GM10266 (cell line): Measurements from ENCODE around the gene CFAP157.

Experiments used
- DNase-seq: peaks from one replicate; pipeline ENCODE4 v3.0.0; 2012; ENCODE audit errors: extremely low spot score
- CTCF ChIP-seq: IDR thresholded peaks from 2 replicates; pipeline ENCODE4 v1.5.1; 2012; ENCODE audit warnings: mild to moderate bottlenecking, low read depth; ENCODE audit not compliant: control insufficient read depth, insufficient read depth; ENCODE audit errors: missing control alignments

Gene CFAP157

DNA sequence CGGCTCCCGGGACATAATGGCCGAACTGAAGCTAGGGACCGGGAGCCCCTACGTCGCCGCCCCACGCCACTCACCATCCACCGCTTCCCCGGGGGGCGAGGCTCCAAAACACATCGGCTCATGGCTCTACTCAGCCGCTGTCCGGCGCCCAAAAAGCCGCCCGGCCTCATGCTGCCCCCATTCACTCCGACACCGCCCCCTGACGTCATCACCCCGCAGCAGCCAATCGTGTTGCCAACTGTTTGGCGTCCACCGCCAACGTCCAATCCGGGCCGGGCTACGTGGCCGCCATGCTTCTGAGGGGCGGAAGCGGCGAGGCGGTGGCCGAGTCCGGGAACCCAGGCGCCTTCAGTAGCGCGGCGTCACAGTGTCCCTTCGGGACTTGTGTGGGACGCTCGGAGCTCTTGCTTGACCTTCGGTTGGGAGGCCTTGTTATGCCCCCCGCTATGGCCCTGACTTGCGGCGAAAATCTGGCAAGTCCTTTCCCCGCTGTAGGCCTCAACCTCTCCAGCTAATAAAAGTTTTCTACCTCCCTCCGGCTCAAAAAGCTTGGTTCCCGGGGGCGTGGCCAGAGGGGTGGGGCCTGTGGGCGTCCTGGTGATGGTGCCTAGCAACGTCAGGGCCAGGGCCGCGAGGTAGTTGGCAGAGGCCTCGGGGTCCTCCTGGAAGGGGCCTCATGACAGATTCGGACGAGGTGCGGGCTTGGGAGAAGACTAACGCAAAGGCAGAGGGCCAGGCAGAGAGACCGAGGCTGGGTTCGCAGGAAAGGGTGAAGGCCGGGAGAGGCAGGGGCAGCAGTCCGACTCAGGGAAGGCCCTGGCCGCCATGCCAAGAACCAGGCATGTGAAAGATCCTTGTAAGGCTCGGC is 8.9 kb downstream of the CFAP157 start, which contains the start of the genes PTRH1 and TTC16:
Gene PTRH1, minus strand, starts transcription at position 194 of the 868 bp plus-strand sequence. Its CDS starts 24 bp downstream, at position 170.
Gene TTC16, plus strand, starts transcription at position 610 of the 868 bp plus-strand sequence. Its CDS starts 67 bp downstream, at position 677.
- DNase-seq, result peak; percentile 99
- TF ChIP-seq CTCF, result no peak

DNA sequence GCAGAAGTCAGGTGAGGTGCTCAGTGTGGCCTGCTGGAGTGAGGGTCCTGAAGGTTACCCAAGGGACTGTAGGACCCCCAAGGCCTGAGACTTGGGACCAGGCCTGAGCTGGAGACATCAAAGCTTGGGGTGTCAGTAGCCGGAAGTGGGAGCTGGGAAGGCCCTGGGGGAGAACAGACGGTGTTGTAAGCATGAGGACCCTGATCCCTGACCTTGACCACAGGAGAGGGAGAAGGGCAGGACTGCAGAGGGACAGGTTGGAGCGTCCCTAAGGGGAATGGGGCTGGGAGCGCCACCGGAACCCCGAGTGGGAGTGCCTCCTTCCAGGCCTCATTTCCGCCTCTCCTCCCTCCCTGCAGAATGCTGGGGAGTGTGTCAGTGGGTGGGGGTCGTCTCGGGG is 9.6 kb downstream of the CFAP157 start:
- no peak for TF ChIP-seq CTCF
- DNase-seq, result no peak

DNA sequence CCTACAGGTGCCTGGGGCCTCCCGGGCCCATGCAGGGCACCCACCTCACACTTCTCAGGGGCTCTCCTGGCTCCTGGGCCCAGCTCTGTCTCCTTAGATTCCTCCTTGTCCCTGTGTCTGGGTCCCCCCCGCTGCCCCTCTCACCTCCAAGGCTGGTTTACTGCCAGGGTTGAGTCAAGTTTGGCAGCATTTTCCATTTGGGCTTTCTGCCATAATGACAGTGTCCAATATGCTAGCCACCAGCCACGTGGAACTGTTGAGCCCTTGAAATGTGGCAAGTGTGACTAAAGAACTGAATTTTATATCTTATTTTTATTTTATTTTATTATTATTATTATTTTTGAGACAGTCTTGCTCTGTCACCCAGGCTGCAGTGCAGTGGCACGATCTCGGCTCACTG is 11.0 kb downstream of the CFAP157 start:
- no peak for DNase-seq
- TF ChIP-seq CTCF, result no peak

- no peak for DNase-seq
- TF ChIP-seq CTCF, result no peak
These were observed 13.5 kb downstream of the CFAP157 start for GRCh38 chr9:127720031-127720864.

- TF ChIP-seq CTCF, result no peak
- DNase-seq, result no peak
These were observed 14.1 kb downstream of the CFAP157 start for GRCh38 chr9:127720865-127721227.

GRCh38 chr9:127721391-127721821 is 14.6 kb downstream of the CFAP157 start:
- TF ChIP-seq CTCF, result no peak
- DNase-seq, result no peak
